Measurements from ENCODE around the gene SLC4A5.
"Not testable (repeated sequence)": the region's sequence is repeated elsewhere in the genome, so short reads cannot be mapped to it uniquely, and the experiment has no call there.

The SLC4A5 gene

DNA sequence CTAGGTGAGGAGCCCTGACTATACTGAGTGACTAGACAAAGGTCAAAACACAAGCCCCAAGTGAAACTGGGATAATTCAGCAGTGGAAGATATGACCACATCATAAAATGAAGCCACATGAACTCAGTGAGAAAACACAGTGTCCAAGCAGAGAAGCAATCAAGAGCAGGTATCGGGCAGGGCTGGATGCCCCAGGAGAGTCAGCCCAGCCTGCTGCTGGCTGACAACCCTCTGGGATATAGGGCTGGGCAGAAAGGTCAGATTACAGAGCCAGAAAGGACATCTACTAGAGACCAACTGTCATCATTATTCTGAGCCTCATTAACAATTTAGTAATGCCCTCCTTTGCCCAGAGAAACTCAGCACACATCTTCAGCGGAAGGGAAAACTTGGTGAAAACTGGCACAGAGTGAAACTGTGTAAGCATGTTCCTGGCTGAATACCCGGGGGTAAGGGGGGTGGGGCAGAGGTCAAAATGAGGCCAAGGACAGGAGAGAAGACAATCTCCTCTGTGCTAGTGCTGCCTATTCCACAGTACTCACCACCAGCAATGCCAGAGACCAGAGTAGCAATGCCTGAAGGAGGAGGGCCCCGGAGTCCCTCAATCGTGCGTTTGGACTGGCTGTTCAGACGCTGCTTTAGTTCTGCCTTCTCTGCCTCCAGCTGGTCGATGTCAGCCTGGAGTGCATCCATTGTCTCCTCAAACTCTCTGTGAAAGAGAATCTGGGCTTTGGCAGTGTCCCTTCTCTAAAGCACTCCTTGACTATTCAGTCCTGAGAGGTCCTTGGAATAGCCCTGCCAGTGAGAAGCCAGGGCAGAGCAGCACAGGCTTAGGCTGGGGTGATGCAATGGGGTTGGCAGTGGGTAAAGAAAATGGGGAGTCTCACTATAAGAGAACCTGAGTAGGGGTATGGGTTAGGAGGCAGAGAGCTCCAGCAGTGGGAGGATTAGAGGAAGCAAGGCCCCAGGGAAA, 21.6 kb upstream of the SLC4A5 start:
- DNase-seq = no peak

DNA sequence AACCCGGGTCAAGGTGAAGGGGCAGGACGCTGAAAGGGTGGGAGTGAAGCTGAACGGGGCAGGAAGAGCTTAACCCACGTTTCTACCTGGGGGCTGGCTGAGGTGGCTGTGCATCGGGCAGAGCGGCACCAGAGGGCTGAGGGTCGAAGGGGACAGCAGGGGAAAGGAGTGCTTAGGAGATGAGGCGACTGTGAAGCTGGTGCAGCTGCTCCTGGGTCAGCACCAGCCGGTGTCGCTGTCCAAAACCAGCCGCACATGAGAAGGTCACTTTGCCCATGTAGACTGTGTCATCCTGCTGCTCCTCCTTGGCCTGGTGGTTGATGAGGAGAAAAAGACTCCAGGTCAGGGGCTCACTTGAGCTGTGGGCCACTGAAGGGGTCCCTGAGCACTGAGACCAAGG, 18.1 kb upstream of the SLC4A5 start:
- no peak for DNase-seq

DNA sequence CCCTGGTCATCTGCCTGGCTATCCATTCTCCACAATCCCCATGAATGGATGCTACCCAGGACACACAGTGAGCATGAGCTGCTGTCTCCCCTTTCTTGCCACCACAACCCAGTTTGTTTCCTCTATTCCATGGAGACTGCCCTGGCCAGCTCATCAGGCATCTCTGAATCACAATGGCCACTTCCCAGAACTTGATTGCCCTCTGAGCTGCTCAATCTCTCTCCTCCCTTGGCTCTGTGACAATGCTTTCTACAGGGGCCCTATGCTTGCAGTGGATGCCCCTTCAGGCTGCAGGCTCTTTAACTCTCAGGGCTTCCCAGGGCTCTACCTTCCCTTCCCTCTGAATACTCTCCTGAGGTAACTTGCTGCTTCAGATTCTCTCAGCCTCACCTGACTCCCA, 14.4 kb upstream of the SLC4A5 start:
- no peak for DNase-seq

DNA sequence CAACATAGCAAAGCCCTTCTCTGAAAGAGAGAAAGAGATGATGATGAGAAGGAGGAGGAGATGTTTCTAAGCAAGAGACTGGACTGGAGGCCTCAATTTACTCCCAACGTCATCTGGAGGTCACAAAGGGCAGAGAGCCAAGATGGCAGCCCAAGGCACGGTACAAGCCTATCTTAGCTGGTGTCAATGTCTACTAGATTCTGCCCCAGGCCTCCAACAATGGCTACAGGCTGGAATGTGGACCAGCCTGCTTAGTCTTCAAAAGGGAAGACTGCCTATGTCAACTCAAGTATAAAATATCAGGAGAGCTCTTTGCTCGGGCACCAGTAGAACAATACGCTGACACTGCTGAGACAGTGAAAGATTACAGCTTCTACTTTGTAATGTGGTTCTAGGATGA, 6.7 kb upstream of the SLC4A5 start:
- no peak for DNase-seq

DNA sequence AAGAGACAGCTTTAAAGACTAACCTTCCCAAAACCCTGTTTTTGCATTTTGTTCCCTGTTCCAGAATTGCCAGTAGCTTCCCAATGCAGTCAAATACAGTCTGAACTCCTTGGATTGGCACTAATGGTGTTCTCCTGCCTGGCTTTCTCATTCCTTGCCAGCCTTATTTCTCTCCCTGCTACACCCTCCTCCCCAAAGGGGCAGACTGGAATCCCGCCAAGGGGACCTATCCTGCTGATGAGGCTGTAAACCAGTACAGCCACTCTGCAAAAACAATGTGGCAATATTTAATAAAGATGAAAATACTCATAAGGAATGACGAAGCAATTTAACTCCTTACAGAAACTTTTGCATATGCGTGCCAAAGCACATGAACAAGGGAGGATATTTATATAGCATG, 4.5 kb upstream of the SLC4A5 start:
- no peak for DNase-seq

DNA sequence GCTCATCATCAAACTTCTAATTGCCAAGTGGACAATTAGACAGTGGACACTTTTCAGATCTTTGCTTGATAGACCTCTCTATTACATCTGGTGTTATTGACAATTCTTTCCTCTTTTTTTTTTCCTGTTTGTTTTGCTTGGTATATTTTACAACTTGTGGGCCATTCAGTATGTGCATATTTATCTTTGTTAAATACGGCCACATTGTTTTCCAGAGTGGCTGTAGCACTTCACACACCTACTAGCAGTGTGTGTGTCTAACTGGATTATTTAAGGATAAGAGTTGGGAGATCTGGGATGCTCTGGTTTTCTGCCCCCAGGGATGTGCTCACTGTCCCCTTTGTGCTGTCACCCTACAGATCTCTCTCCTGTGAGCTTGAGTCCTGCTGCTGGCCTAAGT, 4.1 kb upstream of the SLC4A5 start:
- DNase-seq = no peak

DNA sequence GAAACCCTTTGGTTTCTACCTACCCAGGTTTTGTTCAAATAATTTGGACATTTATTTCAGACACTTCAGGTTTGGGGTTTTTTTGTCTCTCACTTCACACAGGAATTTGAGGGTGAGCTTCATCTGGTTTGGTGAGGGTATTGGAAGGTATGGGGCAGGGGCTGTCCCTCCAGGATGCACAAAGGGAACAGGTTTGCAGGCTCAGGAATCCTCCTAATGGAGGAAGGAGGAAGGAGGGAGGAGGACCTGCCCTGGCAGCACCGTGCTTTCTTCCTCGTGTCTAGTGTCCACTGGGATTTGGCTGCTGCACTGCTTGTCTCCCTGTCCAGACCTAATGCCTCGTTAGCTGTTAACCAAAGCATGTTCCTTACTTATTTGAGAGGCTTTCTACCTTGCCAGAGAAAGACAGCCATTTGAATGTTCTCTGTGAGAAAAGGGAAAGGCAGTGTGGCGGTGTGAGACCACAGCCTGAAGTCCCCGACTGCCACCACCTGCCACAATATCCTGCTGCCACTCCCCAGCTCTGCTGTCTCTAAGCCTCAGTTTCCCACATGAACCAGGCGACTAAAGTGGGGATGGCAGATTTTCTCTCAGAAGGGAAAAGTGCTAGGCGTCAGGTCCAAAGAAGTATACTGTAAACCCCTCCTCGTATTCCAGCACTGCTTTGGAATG, 2.2 kb upstream of the SLC4A5 start:
- DNase-seq = no peak

DNA sequence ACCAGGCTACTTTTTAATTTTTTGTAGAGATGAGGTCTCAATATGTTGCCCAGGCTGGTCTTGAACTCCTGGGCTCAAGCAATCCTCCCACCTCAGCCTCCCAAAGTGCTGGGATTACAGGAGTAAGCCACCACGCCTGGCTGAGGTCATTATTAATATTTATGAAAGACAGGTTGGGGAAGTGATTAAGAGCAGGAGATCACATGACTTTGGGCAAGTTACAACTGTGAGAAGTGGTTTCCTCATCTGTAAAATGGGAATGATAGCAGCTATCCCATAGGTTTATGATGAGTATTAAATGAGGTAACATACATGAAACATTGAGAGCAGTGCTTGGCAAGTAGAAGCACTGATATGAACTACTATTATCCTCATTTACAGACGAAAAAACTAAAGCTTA, 7.0 kb downstream of the SLC4A5 start:
- not testable (repeated sequence) for DNase-seq

DNA sequence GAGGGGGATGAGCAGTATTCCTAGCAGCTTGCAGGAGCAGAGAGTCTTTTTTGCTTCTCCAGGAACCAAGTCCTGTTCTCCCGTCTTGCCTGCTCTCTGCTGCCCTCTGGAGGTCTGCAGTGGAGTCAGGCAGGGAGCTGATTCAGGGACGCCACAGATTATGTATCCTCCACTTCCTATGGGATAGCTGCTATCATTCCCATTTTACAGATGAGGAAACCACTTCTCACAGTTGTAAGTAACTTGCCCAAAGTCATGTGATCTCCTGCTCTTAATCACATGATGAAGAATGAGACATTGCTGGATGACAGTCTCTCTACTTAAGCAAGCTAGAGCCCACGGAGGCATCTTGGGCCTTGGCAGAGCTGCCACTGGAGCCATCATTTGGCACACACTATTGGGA, 8.3 kb downstream of the SLC4A5 start:
- DNase-seq = peak in 1 of 2 experiments; percentile 59

DNA sequence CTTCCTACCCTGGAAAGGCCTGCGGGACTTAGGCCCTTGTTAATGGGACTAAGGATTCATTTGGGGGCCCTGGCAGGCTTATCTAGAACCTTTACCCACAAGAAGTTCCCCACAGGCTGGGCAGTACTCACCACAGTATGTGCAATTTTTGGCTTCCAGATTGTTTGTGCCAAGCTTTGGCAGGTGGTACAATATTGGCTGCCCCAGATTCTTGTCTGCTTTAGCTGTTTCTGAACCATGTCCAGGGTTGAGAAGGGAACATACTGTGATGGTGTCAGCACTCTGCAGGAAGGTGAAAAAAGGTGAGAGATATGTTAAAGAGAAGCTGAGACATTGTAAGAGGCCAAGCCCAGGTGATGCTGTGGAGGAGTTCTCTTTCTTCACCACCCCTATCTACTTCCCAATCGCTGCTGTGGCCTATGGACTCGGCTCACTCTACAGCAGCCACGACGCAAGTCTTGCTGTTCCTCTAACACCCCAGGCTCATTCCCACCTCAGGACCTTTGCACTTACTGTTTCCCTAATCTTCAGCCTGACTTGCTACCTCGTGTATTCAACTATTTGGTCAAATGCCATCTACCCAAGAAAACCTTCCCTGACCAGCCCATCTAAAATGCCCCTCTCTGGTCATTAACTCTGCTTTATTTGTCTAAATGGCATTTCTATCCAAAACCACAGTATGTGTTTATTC, 9.2 kb downstream of the SLC4A5 start:
- DNase-seq = no peak

DNA sequence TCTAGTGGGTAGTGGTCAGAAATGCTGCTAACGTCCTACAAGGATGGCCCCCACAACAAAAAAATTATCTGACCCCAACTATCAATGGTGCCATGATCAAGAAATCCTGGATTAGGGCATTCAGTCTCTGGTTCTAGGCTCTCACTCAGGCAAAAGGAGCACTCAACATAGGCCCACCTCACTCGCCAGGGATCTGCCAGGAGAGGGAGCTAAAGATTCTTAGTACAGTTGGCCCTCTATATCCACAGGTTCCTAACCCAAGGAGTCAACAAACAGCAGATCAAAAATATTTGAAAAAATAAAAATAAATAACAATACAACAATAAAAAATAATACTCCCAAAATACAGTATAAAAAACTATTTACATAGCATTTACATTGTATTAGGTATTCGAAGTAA, 10.0 kb downstream of the SLC4A5 start:
- DNase-seq = peak in 1 of 2 experiments; percentile 40

DNA sequence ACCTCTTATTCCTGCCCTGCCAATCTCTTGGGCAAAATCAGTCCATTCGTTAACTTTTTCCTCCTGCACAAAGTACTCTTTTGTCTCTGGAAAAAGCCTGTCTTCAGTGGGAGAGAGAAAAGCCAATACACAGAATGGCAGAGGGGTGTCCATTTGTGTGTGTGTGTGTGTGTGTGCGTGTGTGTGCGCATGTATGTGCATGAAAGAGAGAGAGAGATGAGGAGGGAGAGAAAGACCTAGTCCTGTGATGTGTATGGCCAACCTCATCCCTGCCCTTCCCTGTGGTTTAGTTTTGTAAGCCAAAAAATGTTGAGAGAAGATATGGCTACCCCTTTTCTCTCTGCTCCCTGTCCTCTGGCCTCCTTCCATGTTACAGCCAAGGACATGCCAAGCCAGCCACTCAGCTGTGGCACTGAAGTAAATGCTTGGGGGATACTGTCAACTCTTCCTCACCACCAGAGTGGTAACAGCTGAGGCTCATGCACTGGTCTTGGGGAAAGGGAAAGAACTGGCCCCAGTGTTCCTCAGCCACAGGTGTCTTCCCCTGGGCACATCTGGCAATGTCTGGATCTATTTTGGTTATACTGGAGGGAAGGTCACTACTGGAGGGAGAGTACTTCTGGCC, 10.6 kb downstream of the SLC4A5 start:
- DNase-seq = no peak

DNA sequence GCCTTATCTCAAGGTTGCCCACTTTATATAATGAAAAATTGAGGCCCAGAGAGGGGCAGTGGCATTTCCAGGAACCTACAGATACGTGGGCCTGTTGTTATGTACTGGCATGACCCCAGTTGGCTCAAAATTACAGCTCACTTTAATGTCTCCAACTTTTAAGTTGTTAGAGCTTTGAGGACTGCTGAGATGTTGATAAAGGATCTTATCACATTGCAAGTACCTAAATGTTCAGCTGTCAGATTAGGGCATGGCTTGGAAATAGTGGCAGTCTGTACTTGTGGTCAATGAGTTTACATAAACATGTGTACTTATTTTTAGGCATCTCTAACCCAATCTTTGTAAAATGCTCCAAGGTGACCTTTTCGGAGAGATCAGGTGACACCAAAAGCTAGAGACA, 14.6 kb downstream of the SLC4A5 start:
- DNase-seq = no peak

DNA sequence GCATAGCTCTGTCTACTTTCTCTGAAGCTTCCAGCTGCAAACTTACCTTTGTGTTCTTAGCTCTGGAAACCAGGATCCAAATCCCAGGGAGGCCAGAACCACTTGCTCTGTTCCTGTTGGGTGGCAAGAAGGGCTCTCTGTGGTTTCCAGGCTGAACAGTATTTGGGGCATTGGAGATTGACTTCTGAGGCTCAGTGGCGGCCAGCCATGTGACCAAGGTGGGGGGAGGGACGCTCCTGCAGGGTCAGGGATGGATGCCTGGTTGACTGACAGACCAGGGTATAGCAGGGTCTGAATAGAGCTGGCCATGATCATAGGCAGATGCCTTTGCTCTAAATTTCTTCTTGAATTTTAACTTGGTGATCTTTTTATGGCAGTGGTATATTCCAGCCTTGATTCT, 15.1 kb downstream of the SLC4A5 start:
- no peak for DNase-seq

DNA sequence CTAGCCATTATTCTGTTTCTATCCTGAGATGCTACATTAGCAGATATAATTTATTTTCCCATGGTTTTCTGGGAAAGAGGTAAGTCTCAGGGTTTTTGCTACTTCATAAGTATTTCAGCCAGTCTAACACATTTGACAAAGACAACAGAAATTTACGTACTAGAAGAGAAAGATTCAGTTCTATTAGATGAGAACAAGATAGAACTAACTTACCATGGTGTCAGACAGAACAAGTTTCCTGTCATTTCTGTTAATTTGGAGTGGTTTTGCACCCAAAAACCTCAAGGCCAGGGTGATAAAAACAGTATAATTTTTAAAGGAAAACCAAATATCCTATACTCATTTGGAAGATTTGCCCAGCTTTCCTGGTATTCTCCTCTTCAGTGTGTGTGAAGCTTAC, 15.6 kb downstream of the SLC4A5 start:
- no peak for DNase-seq

DNA sequence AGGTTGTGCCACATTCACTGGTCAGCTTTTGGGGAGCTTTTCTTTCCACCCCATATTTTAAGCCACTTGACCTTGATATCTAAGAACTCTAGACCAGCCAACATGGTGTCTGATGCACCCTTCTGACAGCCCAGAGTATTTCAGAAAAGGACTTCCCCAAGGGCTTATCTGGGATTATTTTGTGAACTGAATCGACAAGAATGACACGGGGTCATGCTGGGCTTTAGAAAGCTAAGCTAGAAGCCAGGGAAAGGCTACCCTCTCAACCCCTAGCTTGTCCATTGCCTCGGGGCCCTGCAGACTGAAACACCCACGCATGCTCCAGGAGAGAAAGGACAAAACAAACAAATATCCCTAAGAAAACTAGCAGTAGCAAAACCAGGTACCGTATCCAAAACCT, 16.0 kb downstream of the SLC4A5 start:
- DNase-seq = no peak

DNA sequence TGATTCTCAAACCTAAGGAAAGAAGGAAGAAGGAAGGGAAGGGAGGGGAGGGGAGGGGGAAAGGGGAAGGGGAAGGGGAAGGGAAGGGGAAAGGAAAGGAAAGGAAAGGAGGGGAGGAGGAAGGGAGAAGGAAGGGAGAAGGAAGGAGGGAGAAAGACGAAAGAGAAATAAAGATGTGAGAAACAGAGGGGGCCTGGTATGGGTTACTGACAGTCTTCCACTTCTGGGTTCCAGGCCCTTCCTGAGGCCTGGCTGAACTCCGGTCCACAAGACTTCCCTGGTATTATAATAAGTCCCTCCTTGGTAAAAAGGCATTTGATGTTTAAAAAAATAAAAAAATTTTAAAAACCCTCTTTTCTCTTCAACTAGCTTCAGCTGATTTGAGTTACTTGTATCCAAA, 17.4 kb downstream of the SLC4A5 start:
- no peak for DNase-seq

DNA sequence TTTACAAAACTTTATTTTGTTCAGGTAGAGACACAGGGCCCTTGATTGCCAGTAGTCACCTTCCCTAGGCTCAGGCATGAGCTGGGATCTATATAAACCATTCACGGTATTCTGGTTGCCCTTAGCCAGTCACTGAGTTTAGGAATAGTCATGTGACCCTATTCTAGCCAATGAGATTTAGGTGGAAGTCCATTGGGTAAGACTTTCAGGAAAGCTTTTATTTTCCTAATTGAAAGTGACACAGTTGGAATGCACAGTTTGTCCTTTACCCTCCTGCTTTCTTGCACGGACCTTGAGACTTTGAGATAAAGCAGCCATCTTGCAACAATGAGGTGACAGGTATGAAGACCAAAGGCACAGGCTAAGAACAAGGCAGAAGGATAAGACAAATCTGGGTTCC, 21.5 kb downstream of the SLC4A5 start:
- no peak for DNase-seq

DNA sequence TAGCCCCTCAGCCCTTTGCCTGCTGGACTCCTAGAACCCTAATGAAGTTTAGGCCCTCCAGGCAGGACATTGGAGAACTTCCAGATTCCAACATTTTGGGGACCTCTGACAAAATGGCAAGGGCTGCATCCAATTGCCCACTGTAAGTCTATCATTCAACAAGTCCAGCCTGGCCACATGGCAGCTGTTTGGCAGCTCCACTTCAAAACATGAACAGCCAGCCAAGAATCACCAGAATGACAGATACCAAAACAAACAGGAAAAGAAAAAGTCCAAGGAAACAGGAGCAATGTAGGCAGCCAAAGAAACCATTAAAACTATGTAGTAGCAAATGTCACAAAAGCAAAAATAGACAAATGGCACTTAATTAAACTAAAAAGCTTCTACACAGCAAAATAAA, 25.5 kb downstream of the SLC4A5 start:
- DNase-seq = no peak

DNA sequence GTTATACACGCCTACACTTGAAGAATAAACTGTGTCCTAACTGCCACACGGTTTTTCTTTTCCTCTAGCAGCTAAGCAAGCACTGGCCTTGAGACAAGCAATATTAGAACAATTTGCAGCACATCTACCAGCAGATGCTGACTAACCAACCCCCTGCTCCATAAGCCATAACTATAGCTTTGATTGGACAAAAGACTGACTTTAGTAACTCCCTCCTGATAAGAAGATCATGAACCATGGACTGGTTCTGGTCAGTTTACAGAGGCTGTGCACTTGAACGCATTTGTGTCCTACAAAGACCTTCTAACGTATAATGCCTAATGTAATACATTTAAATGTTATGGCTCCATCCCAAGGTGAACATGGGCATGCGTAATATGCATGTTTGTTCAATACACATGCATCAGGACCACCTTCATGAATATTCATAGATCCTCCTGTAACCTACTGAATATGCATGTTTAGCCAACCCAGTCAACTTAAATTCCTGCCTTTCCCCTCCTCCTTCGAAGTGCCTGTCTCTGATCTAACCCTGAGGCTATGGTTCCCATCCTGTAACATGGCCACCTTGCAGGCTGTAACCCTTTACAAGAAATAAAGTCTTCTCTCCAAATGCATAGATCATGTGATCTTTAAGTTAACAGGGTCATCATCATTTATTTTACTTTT, 26.5 kb downstream of the SLC4A5 start:
- no peak for DNase-seq

DNA sequence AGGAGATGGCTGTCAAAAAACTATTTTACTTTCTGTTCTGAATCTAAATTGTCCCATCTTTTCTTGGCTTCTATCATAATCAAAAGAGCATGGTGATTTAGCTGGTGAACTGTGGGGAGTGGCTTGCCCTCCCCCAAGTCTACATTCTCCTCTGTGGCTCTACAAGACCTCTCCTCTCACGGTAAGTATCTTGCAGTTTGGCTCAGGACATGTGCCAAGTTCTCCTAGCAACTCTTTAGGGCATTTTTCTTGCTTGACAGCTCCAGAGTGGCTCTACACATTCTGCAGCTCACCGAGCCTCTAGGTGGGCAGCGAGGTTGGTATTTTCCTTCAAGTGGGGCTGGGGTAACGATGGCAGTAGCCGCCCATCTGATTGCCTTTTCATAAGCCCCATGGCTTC, 29.1 kb downstream of the SLC4A5 start:
- no peak for DNase-seq

DNA sequence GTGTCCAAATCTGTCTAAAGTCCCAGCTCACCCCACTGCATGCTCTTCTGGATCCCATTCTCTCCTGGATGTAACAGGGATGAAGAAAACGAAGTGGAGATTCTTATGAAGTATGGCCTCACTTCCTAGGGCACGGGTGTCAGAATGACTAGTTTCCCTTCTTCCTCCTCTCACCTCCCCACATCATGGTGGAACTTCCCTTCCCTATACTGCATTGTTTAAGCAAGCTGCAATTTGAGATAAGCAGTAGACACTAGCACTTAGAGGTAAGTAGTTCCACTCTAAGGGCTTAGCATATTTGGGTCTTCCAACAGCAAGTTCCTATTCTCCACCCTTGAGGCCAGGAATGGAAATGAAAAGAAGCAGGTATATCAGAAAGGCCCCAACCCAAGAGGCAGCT, 29.7 kb downstream of the SLC4A5 start:
- DNase-seq = no peak

DNA sequence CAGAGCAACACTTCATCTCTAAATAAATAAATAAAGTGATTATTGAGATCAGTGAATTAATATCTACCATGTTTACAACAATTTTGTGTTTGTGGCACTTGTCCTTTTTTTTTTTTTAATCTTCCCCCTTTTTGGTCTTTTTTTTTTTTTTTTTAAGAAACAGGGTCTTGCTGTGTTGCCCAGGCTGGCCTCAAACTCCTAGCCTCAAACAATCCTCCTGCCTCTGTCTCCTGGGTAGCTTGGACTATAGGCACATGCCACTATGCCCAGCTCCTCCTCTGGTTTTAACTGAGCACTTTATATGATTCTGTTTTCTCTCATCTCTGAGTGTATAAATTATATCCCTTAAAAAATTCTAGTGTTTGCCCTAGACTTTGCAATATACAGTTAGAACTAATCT, 30.3 kb downstream of the SLC4A5 start:
- no peak for DNase-seq
